ENCODE measurements around the gene HIF3A. TPM values are rescaled to one million over a fixed set of nuclear protein-coding genes. Genes with fewer than 3 reads are reported as not detected.
A peak's percentile ranks its signal among the peaks of the same experiment; 100 is the strongest.

The HIF3A gene
- total RNA-seq, 1 experiment from 2014 or later, result 3.0 TPM

DNA sequence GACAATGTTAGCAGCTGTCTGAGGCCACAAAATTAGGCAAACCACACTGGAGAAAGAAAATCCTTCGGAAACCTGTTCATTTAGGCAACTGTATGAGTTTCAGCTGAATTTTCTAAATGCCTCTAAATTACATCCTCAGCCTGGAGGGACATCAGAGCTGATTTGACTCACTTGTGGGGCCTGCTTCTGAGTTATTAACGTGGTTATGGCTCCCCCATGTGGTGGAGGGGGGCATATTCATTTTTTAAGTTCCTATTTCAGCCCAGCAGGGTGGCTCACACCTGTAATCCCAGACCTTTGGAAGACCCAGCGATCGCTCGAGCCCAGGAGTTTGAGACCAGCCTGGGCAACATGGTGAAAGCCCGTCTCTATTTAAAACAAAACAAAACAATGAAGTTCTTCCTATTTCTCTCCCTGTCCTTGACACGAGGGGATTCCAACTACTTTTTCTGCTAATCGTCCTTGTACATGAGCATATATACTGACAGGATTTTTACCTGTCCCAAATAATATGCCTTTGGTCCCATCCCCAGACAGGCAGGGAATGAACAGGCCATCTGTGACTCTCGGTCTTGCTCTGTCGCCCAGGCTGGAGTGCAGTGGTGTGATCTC lies 31.5 kb upstream of the HIF3A start:
- POLR2A ChIA-PET (ENCODE audit: low non-redundant PET), result no interaction called here
- BruUV-seq (replicated peaks), result no TSS peak
- no peak for TF ChIP-seq EZH2 (IDR thresholded peaks at IDR 0.05; ENCODE audit: borderline replicate concordance, low read depth, low read length, poor library complexity, severe bottlenecking)
- TF ChIP-seq, protein P1, sequence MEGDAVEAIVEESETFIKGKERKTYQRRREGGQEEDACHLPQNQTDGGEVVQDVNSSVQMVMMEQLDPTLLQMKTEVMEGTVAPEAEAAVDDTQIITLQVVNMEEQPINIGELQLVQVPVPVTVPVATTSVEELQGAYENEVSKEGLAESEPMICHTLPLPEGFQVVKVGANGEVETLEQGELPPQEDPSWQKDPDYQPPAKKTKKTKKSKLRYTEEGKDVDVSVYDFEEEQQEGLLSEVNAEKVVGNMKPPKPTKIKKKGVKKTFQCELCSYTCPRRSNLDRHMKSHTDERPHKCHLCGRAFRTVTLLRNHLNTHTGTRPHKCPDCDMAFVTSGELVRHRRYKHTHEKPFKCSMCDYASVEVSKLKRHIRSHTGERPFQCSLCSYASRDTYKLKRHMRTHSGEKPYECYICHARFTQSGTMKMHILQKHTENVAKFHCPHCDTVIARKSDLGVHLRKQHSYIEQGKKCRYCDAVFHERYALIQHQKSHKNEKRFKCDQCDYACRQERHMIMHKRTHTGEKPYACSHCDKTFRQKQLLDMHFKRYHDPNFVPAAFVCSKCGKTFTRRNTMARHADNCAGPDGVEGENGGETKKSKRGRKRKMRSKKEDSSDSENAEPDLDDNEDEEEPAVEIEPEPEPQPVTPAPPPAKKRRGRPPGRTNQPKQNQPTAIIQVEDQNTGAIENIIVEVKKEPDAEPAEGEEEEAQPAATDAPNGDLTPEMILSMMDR (conservative IDR thresholded peaks at IDR 0.05; ENCODE audit: low read depth, low read length), result peak; percentile 81
- CTCF ChIA-PET, result interaction anchor here (0.5 to 3.1 kb wide), 5 partner anchors 15 to 237 kb away, joined by 3 to 32 read pairs (median 10); no protein-coding TSS in a partner anchor
- Histone ChIP-seq H3K4me3 (ENCODE audit: low read depth, low read length, poor library complexity, severe bottlenecking) (no peak overlapping the region), H3K36me3 (ENCODE audit: insufficient read depth, low read length, poor library complexity, severe bottlenecking) (no peaks in the 10 kb centered on the region), H3K4me1 (ENCODE audit: insufficient read depth, low read length, poor library complexity, severe bottlenecking) (no peaks in the 10 kb centered on the region), H3K27me3 (replicated peaks; ENCODE audit: insufficient read depth, low read depth, low read length, poor library complexity) (no peaks in the 10 kb centered on the region), H3K27ac (ENCODE audit: low read depth, low read length, poor library complexity, severe bottlenecking) (no peak overlapping the region), H3K9me3 (ENCODE audit: low read depth, low read length, poor library complexity, severe bottlenecking) (no peaks in the 10 kb centered on the region)
- intact Hi-C loops (cut with micrococcal nuclease; ENCODE audit: unreplicated experiment), result loop anchor here (1.0 kb wide), 2 partner anchors 187 to 236 kb away; no protein-coding TSS in a partner anchor
- DNase-seq (ENCODE audit: low spot score), result peak; percentile 86

DNA sequence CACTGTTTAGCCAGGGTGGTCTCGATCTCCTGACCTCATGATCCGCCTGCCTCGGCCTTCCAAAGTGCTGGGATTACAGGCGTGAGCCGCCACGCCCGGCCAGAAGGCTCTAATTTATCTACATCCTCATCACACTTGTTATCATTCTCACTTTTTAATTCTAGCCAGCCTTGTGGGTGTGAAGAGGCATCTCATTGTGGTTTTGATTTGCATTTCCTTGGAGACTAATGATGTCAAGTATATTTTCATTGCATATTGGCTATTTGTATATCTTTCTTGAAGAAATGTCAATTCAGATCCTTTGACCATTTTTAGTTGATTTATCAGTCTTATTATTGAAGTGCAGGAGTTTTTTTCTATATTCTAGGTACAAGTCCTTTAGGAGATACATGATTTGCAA lies 27.7 kb upstream of the HIF3A start:
- H3K27me3 ChIP-seq (replicated peaks; ENCODE audit: insufficient read depth, low read depth, low read length, poor library complexity), result no peaks in the 10 kb centered on the region
- BruUV-seq (replicated peaks), result no TSS peak
- TF ChIP-seq, protein P1 (conservative IDR thresholded peaks at IDR 0.05; ENCODE audit: low read depth, low read length), result no peak
- intact Hi-C loops (cut with micrococcal nuclease; ENCODE audit: unreplicated experiment), result no loop called here
- H3K27ac ChIP-seq (ENCODE audit: low read depth, low read length, poor library complexity, severe bottlenecking), result no peak overlapping the region
- H3K36me3 ChIP-seq (ENCODE audit: insufficient read depth, low read length, poor library complexity, severe bottlenecking), result no peaks in the 10 kb centered on the region
- DNase-seq (ENCODE audit: low spot score), result no peak
- no peak overlapping the region for H3K4me3 ChIP-seq (ENCODE audit: low read depth, low read length, poor library complexity, severe bottlenecking)
- H3K4me1 ChIP-seq (ENCODE audit: insufficient read depth, low read length, poor library complexity, severe bottlenecking), result no peaks in the 10 kb centered on the region
- no peaks in the 10 kb centered on the region for H3K9me3 ChIP-seq (ENCODE audit: low read depth, low read length, poor library complexity, severe bottlenecking)
- CTCF ChIA-PET, result no interaction called here
- POLR2A ChIA-PET (ENCODE audit: low non-redundant PET), result interaction anchor here (0.6 kb wide), 1 partner anchor 81 kb away, joined by 3 read pairs; no protein-coding TSS in a partner anchor

DNA sequence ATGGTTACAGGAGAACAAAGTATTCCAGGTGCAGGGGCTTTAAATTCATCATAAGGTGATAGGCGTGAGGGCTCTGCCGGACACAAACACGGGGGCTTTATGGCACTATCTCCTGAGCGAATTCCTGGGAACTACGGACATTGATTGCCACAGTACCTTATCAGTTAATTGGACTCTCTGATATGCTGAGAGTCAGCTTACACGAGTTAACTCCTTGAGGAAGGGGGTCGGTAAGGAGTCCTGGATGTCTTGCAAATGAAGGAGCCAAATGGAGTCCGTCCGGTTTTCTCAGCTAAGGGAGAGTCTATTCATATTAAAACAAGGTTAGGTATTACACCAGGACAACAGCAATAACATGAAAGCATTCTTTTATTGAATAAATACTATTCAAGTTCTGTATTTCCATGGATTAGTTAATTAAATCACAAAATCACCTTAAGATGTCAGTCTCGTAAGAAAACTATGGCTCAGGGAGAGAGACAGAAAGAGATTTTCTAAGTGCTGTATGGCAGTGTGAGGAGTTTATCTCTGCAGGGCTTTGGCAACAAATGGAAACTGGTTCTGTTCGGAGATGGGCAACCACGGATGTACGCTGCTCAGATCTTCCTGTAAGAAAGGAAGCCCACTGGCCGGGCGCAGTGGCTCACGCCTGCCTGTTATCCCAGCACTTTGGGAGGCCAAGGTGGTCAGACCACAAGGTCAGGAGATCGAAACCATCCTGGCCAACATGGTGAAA lies 26.2 kb upstream of the HIF3A start:
- DNase-seq (ENCODE audit: low spot score), result no peak
- Histone ChIP-seq H3K27ac (ENCODE audit: low read depth, low read length, poor library complexity, severe bottlenecking) (no peak overlapping the region), H3K36me3 (ENCODE audit: insufficient read depth, low read length, poor library complexity, severe bottlenecking) (no peaks in the 10 kb centered on the region), H3K4me3 (ENCODE audit: low read depth, low read length, poor library complexity, severe bottlenecking) (no peak overlapping the region), H3K9me3 (ENCODE audit: low read depth, low read length, poor library complexity, severe bottlenecking) (no peaks in the 10 kb centered on the region), H3K4me1 (ENCODE audit: insufficient read depth, low read length, poor library complexity, severe bottlenecking) (no peaks in the 10 kb centered on the region), H3K27me3 (replicated peaks; ENCODE audit: insufficient read depth, low read depth, low read length, poor library complexity) (no peaks in the 10 kb centered on the region)
- CTCF ChIA-PET, result interaction anchor here (0.6 kb wide), 1 partner anchor 231 kb away, joined by 3 read pairs; no protein-coding TSS in a partner anchor
- intact Hi-C loops (cut with micrococcal nuclease; ENCODE audit: unreplicated experiment), result no loop called here
- TF ChIP-seq, protein P1 (conservative IDR thresholded peaks at IDR 0.05; ENCODE audit: low read depth, low read length), result no peak
- TF ChIP-seq EZH2 (IDR thresholded peaks at IDR 0.05; ENCODE audit: borderline replicate concordance, low read depth, low read length, poor library complexity, severe bottlenecking), result no peak
- POLR2A ChIA-PET (ENCODE audit: low non-redundant PET), result no interaction called here
- BruUV-seq (replicated peaks), result no TSS peak
